Measurements from ENCODE around the gene CDK9.

CDK9 gene

DNA sequence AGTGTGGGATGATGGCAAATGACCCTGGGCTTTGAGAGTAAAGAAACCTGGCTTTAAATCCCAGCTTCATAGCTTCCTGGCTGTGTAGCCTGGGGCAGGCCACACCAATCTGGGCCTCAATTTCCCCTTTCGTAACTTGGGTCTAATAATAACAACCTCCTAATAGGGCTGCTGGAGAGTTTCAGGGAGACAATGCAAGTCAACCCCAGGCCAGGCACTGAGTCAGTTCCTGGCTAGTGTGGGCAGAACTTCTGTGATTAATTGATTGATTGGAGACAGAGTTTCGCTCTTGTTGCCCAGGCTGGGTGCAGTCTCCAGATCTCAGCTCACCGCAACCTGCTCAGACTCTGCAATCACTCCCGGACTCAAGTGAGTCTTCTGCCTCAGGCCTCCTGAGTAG, 4.0 kb upstream of the CDK9 start:
- H3K27ac ChIP-seq (ENCODE audit: low read depth, low read length) = no peak overlapping the region
- no peak overlapping the region for H3K4me3 ChIP-seq (ENCODE audit: insufficient read depth, low read length, poor library complexity, severe bottlenecking)
- H3F3A ChIP-seq (ENCODE audit: insufficient read depth) = peaks cover 44% of the 10 kb centered on the region
- H3K36me3 ChIP-seq (ENCODE audit: low read length) = 0 out of 2 replicates have a peak, but pooled peaks cover under 1% of the 10 kb centered on the region
- H3K27me3 ChIP-seq (ENCODE audit: low read length) = no peaks in the 10 kb centered on the region
- no peak for TF ChIP-seq EZH2phosphoT487 (conservative IDR thresholded peaks at IDR 0.05; ENCODE audit: low read length)
- TF ChIP-seq, protein P1, sequence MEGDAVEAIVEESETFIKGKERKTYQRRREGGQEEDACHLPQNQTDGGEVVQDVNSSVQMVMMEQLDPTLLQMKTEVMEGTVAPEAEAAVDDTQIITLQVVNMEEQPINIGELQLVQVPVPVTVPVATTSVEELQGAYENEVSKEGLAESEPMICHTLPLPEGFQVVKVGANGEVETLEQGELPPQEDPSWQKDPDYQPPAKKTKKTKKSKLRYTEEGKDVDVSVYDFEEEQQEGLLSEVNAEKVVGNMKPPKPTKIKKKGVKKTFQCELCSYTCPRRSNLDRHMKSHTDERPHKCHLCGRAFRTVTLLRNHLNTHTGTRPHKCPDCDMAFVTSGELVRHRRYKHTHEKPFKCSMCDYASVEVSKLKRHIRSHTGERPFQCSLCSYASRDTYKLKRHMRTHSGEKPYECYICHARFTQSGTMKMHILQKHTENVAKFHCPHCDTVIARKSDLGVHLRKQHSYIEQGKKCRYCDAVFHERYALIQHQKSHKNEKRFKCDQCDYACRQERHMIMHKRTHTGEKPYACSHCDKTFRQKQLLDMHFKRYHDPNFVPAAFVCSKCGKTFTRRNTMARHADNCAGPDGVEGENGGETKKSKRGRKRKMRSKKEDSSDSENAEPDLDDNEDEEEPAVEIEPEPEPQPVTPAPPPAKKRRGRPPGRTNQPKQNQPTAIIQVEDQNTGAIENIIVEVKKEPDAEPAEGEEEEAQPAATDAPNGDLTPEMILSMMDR (IDR thresholded peaks at IDR 0.05; ENCODE audit: insufficient read depth, low read length, poor library complexity, severe bottlenecking) = no peak
- H3K9me3 ChIP-seq (ENCODE audit: insufficient read depth, low read length) = no peaks in the 10 kb centered on the region
- peaks cover 18% of the 10 kb centered on the region for H3K79me2 ChIP-seq (ENCODE audit: insufficient read depth, low read length)
- no peaks in the 10 kb centered on the region for H3K9me2 ChIP-seq (replicated peaks; ENCODE audit: insufficient read depth, low read length)
- H3K9ac ChIP-seq (ENCODE audit: low read length) = no peak overlapping the region
- no peak overlapping the region for H2AFZ ChIP-seq (ENCODE audit: low read depth, low read length, severe bottlenecking)
- H3K4me2 ChIP-seq (ENCODE audit: low read depth, low read length, poor library complexity, severe bottlenecking) = no peak overlapping the region
- peaks cover 3% of the 10 kb centered on the region; the same call in 1 of the 2 replicates for H4K20me1 ChIP-seq (ENCODE audit: low read depth, low read length)

DNA sequence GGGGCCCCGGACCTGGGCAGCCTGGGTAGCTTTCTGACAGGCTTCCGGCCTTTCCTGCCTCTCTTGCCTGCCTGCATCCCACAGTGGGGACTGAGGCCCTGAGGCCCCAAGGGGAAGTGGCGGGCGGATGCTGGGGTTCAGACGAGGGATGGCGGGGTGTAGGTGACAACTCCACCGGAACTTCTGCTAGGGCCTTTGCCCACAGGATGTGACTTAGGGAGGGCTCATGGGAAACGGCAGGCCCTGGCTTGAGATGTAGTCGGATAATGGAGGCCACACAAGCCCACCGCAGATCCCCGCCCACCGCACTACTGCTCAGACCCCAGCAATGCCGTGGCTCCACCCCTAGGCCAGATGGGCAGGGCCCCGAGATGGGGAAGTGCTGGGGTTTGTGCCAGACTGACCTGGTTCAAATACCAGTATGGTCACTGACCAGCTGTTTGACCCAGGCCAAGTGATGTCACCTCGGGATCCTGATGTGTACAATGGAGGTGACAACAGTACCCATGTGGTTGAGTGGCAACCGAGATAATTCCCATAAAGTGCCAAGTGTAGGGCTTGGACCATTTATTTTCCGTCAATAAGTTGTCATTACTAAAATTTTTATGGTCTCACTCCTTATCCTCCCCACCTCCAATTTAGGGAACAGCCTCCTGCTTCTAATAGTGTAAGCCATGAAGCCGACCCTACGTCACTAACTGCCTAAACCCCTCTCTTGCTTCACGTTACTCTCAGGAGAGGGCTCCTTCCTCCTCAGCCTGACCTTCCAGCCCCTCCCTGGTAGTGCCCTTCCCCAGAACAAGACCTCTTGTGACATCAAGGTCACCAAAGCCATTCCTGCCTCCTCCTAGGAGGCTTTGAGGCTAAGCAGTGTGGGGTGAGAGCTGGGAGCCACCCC, 2.5 kb upstream of the CDK9 start:
- TF ChIP-seq, protein P1 (IDR thresholded peaks at IDR 0.05; ENCODE audit: insufficient read depth, low read length, poor library complexity, severe bottlenecking) = no peak
- TF ChIP-seq EZH2phosphoT487 (conservative IDR thresholded peaks at IDR 0.05; ENCODE audit: low read length) = no peak
- Histone ChIP-seq H3K27ac (ENCODE audit: low read depth, low read length) (peak overlapping the region; percentile 69), H3K9me3 (ENCODE audit: insufficient read depth, low read length) (no peaks in the 10 kb centered on the region), H3K79me2 (ENCODE audit: insufficient read depth, low read length) (peaks cover 25% of the 10 kb centered on the region), H3K4me2 (ENCODE audit: low read depth, low read length, poor library complexity, severe bottlenecking) (peak overlapping the region; percentile 16), H3K9ac (ENCODE audit: low read length) (peak overlapping the region; percentile 32), H3F3A (ENCODE audit: insufficient read depth) (peaks cover 32% of the 10 kb centered on the region), H4K20me1 (ENCODE audit: low read depth, low read length) (peaks cover 13% of the 10 kb centered on the region; the same call in 1 of the 2 replicates), H3K9me2 (replicated peaks; ENCODE audit: insufficient read depth, low read length) (no peaks in the 10 kb centered on the region), H2AFZ (ENCODE audit: low read depth, low read length, severe bottlenecking) (no peak overlapping the region), H3K36me3 (ENCODE audit: low read length) (0 out of 2 replicates have a peak, but pooled peaks cover 7% of the 10 kb centered on the region), H3K27me3 (ENCODE audit: low read length) (no peaks in the 10 kb centered on the region), H3K4me3 (ENCODE audit: insufficient read depth, low read length, poor library complexity, severe bottlenecking) (no peak overlapping the region)

DNA sequence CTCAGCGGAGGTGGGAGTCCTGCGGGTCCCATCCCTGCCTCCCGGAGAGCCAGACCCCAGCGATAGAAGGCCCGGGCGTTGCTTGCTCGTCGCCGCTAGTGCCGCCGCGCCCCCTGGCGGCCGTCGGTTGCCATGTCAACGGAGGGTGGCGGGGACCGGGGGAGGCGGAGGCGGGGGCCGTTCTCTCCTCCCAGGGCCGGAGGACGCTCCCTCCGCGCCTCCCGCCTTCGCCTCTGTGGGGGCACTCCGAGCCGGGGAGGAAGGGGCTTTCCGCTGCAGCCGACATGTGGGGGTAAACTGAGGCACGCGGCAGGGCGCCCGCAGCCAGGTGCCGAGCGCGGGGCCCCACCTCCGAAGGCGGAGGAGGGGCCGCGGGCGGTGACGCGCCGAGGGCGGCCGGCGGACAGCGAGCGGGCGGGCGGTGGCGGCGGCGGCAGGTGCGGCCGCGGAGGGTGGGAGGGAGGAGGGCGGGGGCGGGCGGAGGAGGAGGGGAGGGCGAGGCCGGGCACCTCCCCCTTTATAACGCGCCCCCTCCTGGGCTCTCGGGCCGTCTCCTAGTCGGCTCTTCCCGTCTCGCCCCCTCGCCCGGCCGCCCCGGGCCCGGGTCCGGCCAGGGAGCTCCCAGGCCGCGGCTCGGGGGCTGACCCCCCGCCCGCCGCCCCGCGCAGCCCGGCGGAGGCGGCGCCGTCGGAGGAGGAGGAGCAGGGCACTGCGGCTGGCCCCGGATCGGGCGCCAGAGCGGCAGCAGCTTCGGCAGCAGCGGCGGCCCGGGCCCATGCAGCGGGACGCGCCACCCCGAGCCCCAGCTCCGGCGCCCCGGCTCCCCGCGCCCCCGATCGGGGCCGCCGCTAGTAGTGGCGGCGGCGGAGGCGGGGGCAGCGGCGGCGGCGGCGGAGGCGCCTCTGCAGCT, 556 bp upstream of the CDK9 start:
- H3F3A ChIP-seq (ENCODE audit: insufficient read depth) = peaks cover 13% of the 10 kb centered on the region
- peak overlapping the region; percentile 96 for H3K9ac ChIP-seq (ENCODE audit: low read length)
- H3K9me3 ChIP-seq (ENCODE audit: insufficient read depth, low read length) = no peaks in the 10 kb centered on the region
- H2AFZ ChIP-seq (ENCODE audit: low read depth, low read length, severe bottlenecking) = peak overlapping the region; percentile 6
- peaks cover 43% of the 10 kb centered on the region for H3K79me2 ChIP-seq (ENCODE audit: insufficient read depth, low read length)
- H3K27ac ChIP-seq (ENCODE audit: low read depth, low read length) = peak overlapping the region; percentile 85
- no peaks in the 10 kb centered on the region for H3K9me2 ChIP-seq (replicated peaks; ENCODE audit: insufficient read depth, low read length)
- H3K4me3 ChIP-seq (ENCODE audit: insufficient read depth, low read length, poor library complexity, severe bottlenecking) = peak overlapping the region; percentile 96
- H3K4me2 ChIP-seq (ENCODE audit: low read depth, low read length, poor library complexity, severe bottlenecking) = peak overlapping the region; percentile 58
- peaks cover 22% of the 10 kb centered on the region; the same call in 1 of the 2 replicates for H4K20me1 ChIP-seq (ENCODE audit: low read depth, low read length)
- H3K27me3 ChIP-seq (ENCODE audit: low read length) = no peaks in the 10 kb centered on the region
- no peak for TF ChIP-seq EZH2phosphoT487 (conservative IDR thresholded peaks at IDR 0.05; ENCODE audit: low read length)
- TF ChIP-seq, protein P1 (IDR thresholded peaks at IDR 0.05; ENCODE audit: insufficient read depth, low read length, poor library complexity, severe bottlenecking) = peak; percentile 80
- H3K36me3 ChIP-seq (ENCODE audit: low read length) = peaks cover 18% of the 10 kb centered on the region; the same call in 1 of the 2 replicates

Measured in SU-DHL-6 (cell line).